ENCODE data around the gene TMX4.
"Not testable (repeated sequence)": the region's sequence is repeated elsewhere in the genome, so short reads cannot be mapped to it uniquely, and the experiment has no call there.

The TMX4 gene

GRCh38 chr20:8019246-8019997 lies at the start of gene TMX4:
Gene TMX4, minus strand, starts transcription at chr20:8019761. Its CDS starts 148 bp downstream, at chr20:8019613.
- DNase-seq = peak; percentile 87

GRCh38 chr20:8067082-8067481 lies 47.5 kb upstream of the TMX4 start:
- no peak for DNase-seq

GRCh38 chr20:8066662-8067061 lies 47.1 kb upstream of the TMX4 start:
- no peak for DNase-seq

GRCh38 chr20:8065691-8066090 lies 46.1 kb upstream of the TMX4 start:
- no peak for DNase-seq

- DNase-seq = no peak
These were observed 43.2 kb upstream of the TMX4 start for GRCh38 chr20:8062756-8063155.

GRCh38 chr20:8061861-8062518 lies 42.4 kb upstream of the TMX4 start:
- DNase-seq = no peak

- DNase-seq = no peak
These were observed 41.4 kb upstream of the TMX4 start for GRCh38 chr20:8060977-8061376.

- DNase-seq = no peak
These were observed 38.3 kb upstream of the TMX4 start for GRCh38 chr20:8057871-8058270.

- DNase-seq = no peak
These were observed 35.5 kb upstream of the TMX4 start for GRCh38 chr20:8055096-8055495.

- no peak for DNase-seq
These were observed 30.7 kb upstream of the TMX4 start for GRCh38 chr20:8050157-8050837.

GRCh38 chr20:8049310-8049709 lies 29.7 kb upstream of the TMX4 start:
- DNase-seq = no peak

GRCh38 chr20:8045946-8046345 lies 26.4 kb upstream of the TMX4 start:
- no peak for DNase-seq

- no peak for DNase-seq
These were observed 24.2 kb upstream of the TMX4 start for GRCh38 chr20:8043687-8044282.

- no peak for DNase-seq
These were observed 19.5 kb upstream of the TMX4 start for GRCh38 chr20:8039042-8039441.

- DNase-seq = no peak
These were observed 17.2 kb upstream of the TMX4 start for GRCh38 chr20:8036771-8037170.

- DNase-seq = no peak
These were observed 13.7 kb upstream of the TMX4 start for GRCh38 chr20:8033151-8033841.

- no peak for DNase-seq
These were observed 12.9 kb upstream of the TMX4 start for GRCh38 chr20:8032499-8032898.

- DNase-seq = not testable (repeated sequence)
These were observed 12.0 kb upstream of the TMX4 start for GRCh38 chr20:8031539-8031938.

GRCh38 chr20:8021541-8022269 lies 2.1 kb upstream of the TMX4 start:
- no peak for DNase-seq

GRCh38 chr20:8020314-8021079 lies 936 bp upstream of the TMX4 start:
- no peak for DNase-seq

- no peak for DNase-seq
These were observed 362 bp upstream of the TMX4 start for GRCh38 chr20:8019998-8020247.

- peak; percentile 69 for DNase-seq
These were observed 659 bp downstream of the TMX4 start for GRCh38 chr20:8018958-8019245.
